K562 (cell line): ENCODE results near the gene ANKRD7. TPM values are rescaled to one million over a fixed set of nuclear protein-coding genes. Genes with fewer than 3 reads are reported as not detected.

Source experiments
- E4F1 ChIP-seq: fragments of 250-450 bp; sonication (Bioruptor Pico); IDR thresholded peaks from 2 replicates; pipeline ENCODE4 v1.5.0; 2021; ENCODE audit warnings: mild to moderate bottlenecking, borderline replicate concordance
- FOXP4 ChIP-seq: sonication (generic); formaldehyde crosslinking; IDR thresholded peaks from 2 replicates; pipeline ENCODE4 v1.8.0; 2022; ENCODE audit warnings: mild to moderate bottlenecking, missing genetic modification reagents, borderline replicate concordance
- PCBP1 ChIP-seq: fragments of 200-400 bp; formaldehyde crosslinking; IDR thresholded peaks from 2 replicates; pipeline ENCODE4 v1.6.1; 2018; ENCODE audit warnings: mild to moderate bottlenecking, low read depth, low read length; ENCODE audit not compliant: poor library complexity, severe bottlenecking
- ZNF175 ChIP-seq: fragments of 200-800 bp; sonication (Bioruptor generic); IDR thresholded peaks from 2 replicates; pipeline ENCODE4 v1.6.1; 2016; ENCODE audit warnings: low read depth, mild to moderate bottlenecking, missing genetic modification characterization, missing compliant biosample characterization
- ZNF280B ChIP-seq: fragments of 250-450 bp; sonication (Bioruptor Pico); IDR thresholded peaks from 2 replicates; pipeline ENCODE4 v1.5.1; 2021; ENCODE audit warnings: mild to moderate bottlenecking
- polyA plus RNA-seq, 8 experiments: library from polyadenylated mRNA; depleted of rRNA in 4 of 8; stranded (reverse) in 5 of 8; unstranded in 3 of 8; fragments of >200 nt; fragmentation: Nextera tagmentation in 2 of 8; fragmentation: Illumina TruSeq in 1 of 8; extraction: Ambion mirVana in 2 of 8; extraction: Trizol in 1 of 8; gene quantifications; 2 replicates each; pipeline versions ENCODE4 v1.2.1 to v1.2.3, GENCODE V29; 2011 to 2014; ENCODE audit warnings: inconsistent platforms in 1 of 8, missing spikeins in 1 of 8
- total RNA-seq, 7 experiments: library from RNA; depleted of rRNA in 6 of 7; stranded (reverse); fragments of >200 nt in 6 of 7; fragmentation: Illumina TruSeq in 2 of 7; extraction: Trizol in 2 of 7; gene quantifications; 2 replicates each; pipeline versions ENCODE4 v1.2.1 to v1.2.3, GENCODE V29; 2011 to 2021; ENCODE audit warnings: low replicate concordance in 1 of 7
- TF ChIP-seq, protein P1 (sequence below), 2 experiments: fragments of 450-650 bp in 1 of 2; sonication (generic) in 1 of 2; formaldehyde crosslinking in 1 of 2; IDR thresholded peaks; 2 replicates each; pipeline versions ENCODE4 v1.7.1 to v1.9.0; 2016 to 2022; ENCODE audit warnings: inconsistent platforms in 1 of 2, mild to moderate bottlenecking in 1 of 2, missing genetic modification reagents in 1 of 2

ANKRD7 gene
- total and polyA plus RNA-seq, 9 of the 15 experiments (the other 6 are each of a cell fraction or from before 2014, with no cell fraction given) = 0.33 TPM; not detected in 8

DNA sequence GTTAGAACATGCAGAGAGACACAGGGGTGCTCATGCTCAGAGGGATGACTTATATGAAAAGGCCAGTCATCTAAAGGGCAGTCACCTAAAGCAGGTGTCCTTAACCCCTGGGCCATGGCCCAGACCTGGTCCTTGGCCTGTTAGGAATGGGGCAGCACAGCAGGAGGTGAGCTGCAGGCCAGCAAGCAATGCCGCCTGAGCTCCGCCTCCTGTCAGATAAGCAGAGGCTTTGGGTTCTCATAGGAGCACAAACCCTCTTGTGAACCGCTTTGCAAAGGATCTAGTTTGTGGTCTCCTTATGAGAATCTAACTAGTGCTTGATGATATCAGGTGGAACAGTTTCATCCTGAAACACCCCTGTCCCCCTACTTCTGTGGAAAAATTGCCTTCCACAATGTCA lies 14.5 kb downstream of the ANKRD7 start (continued):
- TF ChIP-seq ZNF280B (CRISPR knock-in tag) (no peak), ZNF175 (CRISPR knock-in tag) (no peak), PCBP1 (no peak), FOXP4 (CRISPR knock-in tag) (no peak), E4F1 (CRISPR knock-in tag) (no peak)
- TF ChIP-seq, protein P1, sequence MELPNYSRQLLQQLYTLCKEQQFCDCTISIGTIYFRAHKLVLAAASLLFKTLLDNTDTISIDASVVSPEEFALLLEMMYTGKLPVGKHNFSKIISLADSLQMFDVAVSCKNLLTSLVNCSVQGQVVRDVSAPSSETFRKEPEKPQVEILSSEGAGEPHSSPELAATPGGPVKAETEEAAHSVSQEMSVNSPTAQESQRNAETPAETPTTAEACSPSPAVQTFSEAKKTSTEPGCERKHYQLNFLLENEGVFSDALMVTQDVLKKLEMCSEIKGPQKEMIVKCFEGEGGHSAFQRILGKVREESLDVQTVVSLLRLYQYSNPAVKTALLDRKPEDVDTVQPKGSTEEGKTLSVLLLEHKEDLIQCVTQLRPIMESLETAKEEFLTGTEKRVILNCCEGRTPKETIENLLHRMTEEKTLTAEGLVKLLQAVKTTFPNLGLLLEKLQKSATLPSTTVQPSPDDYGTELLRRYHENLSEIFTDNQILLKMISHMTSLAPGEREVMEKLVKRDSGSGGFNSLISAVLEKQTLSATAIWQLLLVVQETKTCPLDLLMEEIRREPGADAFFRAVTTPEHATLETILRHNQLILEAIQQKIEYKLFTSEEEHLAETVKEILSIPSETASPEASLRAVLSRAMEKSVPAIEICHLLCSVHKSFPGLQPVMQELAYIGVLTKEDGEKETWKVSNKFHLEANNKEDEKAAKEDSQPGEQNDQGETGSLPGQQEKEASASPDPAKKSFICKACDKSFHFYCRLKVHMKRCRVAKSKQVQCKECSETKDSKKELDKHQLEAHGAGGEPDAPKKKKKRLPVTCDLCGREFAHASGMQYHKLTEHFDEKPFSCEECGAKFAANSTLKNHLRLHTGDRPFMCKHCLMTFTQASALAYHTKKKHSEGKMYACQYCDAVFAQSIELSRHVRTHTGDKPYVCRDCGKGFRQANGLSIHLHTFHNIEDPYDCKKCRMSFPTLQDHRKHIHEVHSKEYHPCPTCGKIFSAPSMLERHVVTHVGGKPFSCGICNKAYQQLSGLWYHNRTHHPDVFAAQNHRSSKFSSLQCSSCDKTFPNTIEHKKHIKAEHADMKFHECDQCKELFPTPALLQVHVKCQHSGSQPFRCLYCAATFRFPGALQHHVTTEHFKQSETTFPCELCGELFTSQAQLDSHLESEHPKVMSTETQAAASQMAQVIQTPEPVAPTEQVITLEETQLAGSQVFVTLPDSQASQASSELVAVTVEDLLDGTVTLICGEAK (IDR thresholded peaks at IDR 0.05) = no peak
- TF ChIP-seq, protein P1 (CRISPR knock-in tag; IDR thresholded peaks at IDR 0.05) = no peak
